Lung microvascular endothelial cell (primary cell): ENCODE results near the gene SPAG16. TPM values are rescaled to one million over a fixed set of nuclear protein-coding genes. Genes with fewer than 3 reads are reported as not detected.

Source experiments
- DNase-seq, 2 donors: peaks; one replicate each; pipeline versions ENCODE4 v3.0.0 to v3.0.0-alpha.2; 2010; ENCODE audit warnings: low read depth in 2 of 2
- total RNA-seq: library from RNA; depleted of rRNA; stranded (reverse); fragments of >200 nt; gene quantifications from 2 replicates; pipeline ENCODE4 v1.2.1, GENCODE V29; 2014

SPAG16 gene
- 9.1 and 9.4 TPM in 2 replicates for total RNA-seq

DNA sequence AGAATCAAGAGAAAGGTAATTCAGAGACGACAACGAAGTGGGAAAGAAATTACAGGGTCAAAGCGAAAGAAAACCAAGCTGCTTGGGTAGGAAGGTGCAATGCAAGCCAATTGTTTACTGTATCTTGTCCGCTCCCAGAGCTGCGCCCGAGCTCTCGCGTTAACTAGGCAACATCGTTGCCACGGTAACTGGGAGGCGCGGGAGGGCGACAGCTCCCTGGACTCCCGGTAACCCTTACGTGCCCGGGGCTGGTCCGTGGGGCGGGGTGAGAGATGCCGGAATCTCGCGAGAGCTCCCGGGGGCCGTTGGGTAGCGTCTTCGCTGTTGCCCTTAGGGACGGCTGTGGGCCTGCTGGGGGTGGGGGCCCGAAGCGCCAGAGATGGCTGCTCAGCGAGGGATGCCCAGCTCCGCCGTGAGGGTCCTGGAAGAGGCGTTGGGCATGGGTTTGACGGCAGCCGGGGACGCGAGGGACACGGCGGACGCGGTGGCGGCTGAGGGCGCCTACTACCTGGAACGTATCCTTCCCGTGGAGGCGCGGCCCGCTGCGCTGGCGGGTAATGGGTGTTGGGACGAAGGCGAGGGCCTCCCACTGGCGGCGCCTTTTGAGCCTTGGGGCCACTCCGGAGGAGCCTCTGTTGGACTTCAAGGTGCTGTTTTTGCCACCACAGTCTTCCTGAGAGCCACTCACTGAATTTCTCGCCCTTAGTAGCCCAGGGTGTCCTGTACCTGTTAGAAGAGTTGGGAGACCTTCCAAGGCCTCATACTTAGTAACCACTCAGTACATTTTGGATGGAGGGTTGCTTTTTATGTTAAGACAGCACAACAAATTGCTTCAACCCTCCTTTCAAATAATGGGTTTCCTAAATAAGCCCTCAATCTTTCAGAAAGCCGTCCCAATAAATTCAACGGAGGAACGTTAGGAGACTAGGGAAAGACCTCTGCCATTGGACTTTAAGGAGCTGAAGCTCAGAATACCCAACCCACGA, at the start of gene SPAG16:
TSS of gene SPAG16 (plus strand) at position 360 of the 986 bp plus-strand sequence.
- peak; percentile 97 for DNase-seq

DNA sequence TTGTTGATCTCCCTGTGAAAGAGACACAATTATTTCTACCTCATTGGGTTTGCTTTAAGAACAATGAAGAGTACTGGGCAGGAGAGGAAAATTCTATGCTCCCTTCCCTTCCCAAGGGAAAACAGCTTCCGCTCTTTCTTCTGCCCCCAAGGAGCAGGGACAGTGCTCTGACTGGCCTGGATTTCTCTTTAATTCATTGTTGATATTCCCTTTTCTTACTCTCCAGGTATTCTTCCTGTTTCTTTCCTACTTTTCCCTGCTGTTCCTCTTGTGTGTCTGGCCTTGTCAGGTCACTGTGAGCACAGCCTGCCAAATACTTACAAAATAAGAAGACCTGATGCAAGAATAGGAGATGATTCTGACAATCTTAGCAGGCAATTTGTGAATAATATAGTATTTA, 49.6 kb upstream of the SPAG16 start:
- DNase-seq = no peak

GRCh38 chr2:213235741-213236140, 48.5 kb upstream of the SPAG16 start:
- no peak for DNase-seq

DNA sequence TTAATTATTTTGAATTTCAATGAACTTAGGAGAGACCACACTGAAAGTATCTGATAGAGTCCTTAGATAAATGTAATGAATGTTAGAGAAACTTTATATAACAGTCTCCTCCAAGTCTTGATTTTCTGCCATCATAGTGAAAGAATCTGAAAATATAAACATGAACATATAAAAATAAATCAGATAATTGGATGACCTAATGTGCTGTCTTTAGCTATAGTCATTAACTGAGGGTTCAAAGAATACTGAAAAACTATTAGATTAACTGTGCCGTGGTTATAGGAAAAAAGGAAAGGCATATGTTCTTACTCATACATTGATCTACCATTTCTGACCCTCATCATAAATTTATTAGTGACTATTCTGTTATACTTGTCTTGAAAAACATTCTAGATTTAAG, 47.0 kb upstream of the SPAG16 start:
- DNase-seq = no peak

GRCh38 chr2:213237787-213238186, 46.5 kb upstream of the SPAG16 start:
- no peak for DNase-seq

DNA sequence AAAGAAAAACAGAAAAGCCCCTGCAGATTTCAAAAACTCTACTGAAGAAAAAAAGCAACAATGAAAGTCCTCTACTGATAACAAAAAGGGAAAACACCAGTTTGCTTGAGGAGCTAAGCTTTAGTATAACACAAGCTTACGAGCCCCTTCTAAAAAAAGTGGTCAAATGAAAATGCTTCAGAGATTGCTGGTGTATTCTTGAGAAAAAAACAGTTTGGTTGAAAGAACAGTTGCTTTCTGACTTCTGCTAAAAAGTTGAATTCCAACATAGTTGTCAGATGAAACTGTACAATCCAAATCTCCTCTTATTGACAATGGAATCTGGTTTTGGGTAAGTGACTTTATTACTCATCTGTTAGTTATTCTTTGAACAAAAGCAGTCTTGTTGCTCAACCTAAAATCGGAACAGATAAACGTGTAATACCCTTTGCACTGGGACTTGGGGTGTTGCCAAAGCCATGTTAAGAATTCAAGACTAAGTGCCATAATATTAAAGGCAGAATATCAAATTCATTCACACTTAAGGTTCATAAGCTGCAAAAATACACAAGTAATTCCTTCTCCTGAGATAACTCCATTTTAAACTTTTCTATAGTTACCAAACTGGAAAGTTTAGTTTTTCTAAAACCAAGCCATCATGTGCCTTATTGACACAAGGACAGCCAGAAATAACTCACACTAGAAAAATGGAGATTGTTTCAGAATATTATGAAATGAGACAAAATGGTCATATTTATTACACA, 45.3 kb upstream of the SPAG16 start:
- peak; percentile 22 to 31 for DNase-seq

- DNase-seq = no peak
Observed at GRCh38 chr2:213241817-213242216, 42.4 kb upstream of the SPAG16 start.

DNA sequence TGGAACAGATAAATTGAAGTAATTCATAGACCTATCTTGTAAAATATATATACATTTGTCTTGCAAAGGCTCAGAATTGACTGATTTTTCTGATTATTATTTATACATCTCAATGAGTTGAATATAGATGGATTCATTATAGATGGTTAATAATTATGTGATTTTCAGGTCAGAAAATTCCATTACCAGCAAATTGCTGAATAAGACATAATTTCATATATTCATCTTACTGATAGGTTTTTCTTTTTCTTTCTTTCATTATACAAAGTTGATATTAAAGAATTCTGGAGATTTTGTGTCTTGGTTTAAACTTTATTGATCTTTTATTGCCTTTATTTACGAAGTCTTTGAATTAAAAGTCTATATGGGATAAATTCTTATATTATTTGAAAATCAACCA, 41.6 kb upstream of the SPAG16 start:
- DNase-seq = no peak

GRCh38 chr2:213243189-213244044, 40.8 kb upstream of the SPAG16 start:
- DNase-seq = no peak

- DNase-seq = peak; percentile 68 to 76
Observed at GRCh38 chr2:213246497-213247281, 37.6 kb upstream of the SPAG16 start.

GRCh38 chr2:213247566-213247965, 36.7 kb upstream of the SPAG16 start:
- DNase-seq = no peak

GRCh38 chr2:213248637-213249036, 35.6 kb upstream of the SPAG16 start:
- DNase-seq = no peak

DNA sequence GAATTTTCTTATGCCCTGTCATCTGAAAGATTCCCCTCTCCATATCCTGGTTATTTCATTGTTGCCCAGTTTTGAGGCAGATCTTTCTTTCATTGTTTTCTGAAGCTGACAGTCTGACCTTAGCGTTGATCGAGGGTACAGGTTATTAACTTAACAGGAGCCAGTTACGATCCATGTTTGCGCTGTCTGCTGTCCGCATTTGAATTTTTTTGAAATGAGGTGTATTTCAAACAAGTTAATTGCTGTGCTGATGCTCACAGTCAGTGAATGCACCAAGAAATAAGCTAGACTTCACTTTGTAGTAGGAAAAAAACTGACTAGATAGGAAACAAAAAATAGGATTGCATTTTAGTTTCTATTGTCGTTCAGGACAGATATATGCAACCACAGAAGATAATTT, 34.8 kb upstream of the SPAG16 start:
- DNase-seq = no peak

DNA sequence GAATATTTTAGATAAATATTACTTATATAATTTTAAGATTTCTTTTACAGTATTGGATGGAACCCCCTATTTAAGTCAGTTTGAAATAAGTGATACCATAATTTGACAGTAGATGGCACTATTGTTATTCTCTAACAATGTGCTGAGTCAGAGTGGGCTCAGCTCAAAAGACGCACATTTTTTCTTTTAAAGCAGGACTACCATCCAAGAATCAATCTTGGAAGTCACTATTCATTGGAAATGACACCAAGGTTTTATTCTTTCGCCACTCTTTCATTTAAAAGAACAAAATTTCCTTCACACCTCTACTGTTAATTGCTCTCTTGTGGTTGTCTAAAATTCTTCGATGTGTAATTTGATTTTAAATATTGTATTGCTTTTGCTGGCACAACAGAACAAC, 32.6 kb upstream of the SPAG16 start:
- DNase-seq = peak; percentile 75 to 80

GRCh38 chr2:213252206-213252605, 32.1 kb upstream of the SPAG16 start:
- no peak for DNase-seq

DNA sequence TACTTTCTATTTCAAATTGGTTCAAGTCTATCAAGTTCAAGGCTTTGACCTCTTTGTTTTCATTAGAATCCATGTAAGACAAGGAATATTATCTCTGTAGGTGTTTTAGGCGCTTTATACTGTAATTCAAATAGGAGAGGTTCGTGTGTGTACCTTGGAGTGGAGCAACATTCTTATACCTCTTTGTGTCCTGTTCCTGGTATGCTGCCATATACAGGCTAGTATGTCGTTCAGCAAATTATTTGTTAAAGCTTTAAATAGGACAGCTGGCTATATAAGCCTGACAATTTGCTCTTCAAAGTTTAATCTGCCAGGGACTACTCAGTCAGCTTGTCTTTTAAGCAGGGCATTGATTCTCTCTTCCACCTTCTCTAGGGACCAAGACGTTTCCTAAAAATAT, 31.1 kb upstream of the SPAG16 start:
- DNase-seq = no peak

- no peak for DNase-seq
Observed at GRCh38 chr2:213259266-213259665, 25.0 kb upstream of the SPAG16 start.

GRCh38 chr2:213261237-213261636, 23.0 kb upstream of the SPAG16 start:
- no peak for DNase-seq

GRCh38 chr2:213261715-213262114, 22.5 kb upstream of the SPAG16 start:
- DNase-seq = no peak

GRCh38 chr2:213265679-213266078, 18.6 kb upstream of the SPAG16 start:
- DNase-seq = no peak

- DNase-seq = no peak
Observed at GRCh38 chr2:213266421-213266820, 17.8 kb upstream of the SPAG16 start.
